Activated T-cell treated with anti-CD3 and anti-CD28 coated beads, Interleukin-2, amount 50 U/mL, for 24 hours (primary cell): Measurements from ENCODE around the gene TMEM175.
"Not testable (repeated sequence)": the region's sequence is repeated elsewhere in the genome, so short reads cannot be mapped to it uniquely, and the experiment has no call there.

Source experiments
- DNase-seq: peaks from one replicate; pipeline ENCODE4 v3.0.0-alpha.2; 2020
- H3K27ac Mint-ChIP-seq: 2 replicates; pipeline ENCODE4 v1.8.0; 2020; ENCODE audit warnings: mild to moderate bottlenecking, mixed read lengths
- H3K27me3 Mint-ChIP-seq: 2 replicates; pipeline ENCODE4 v1.8.0; 2020; ENCODE audit warnings: mixed read lengths
- H3K36me3 Mint-ChIP-seq: 2 replicates; pipeline ENCODE4 v1.8.0; 2020; ENCODE audit warnings: low read depth, mixed read lengths
- H3K4me1 Mint-ChIP-seq: 2 replicates; pipeline ENCODE4 v1.8.0; 2020; ENCODE audit warnings: low read depth, mixed read lengths
- H3K4me3 Mint-ChIP-seq: 2 replicates; pipeline ENCODE4 v1.8.0; 2020; ENCODE audit warnings: mild to moderate bottlenecking, moderate library complexity, mixed read lengths
- H3K9me3 Mint-ChIP-seq: 2 replicates; pipeline ENCODE4 v1.8.0; 2020; ENCODE audit warnings: mixed read lengths

Gene TMEM175

GRCh38 chr4:996030-996996, 64.1 kb downstream of the TMEM175 start:
- H3K27me3 Mint-ChIP-seq: peaks cover 35% of the 10 kb centered on the region

GRCh38 chr4:996997-997374, 64.7 kb downstream of the TMEM175 start:
- Mint-ChIP-seq H3K4me1 (peaks cover 10% of the 10 kb centered on the region), H3K36me3 (no peaks in the 10 kb centered on the region), H3K9me3 (no peaks in the 10 kb centered on the region), H3K27me3 (peaks cover 41% of the 10 kb centered on the region), H3K4me3 (no peak overlapping the region), H3K27ac (no peak overlapping the region)
- DNase-seq: no peak

More at GRCh38 chr4:996030-996996, 64.1 kb downstream of the TMEM175 start:
- DNase-seq: no peak
- no peaks in the 10 kb centered on the region for H3K9me3 Mint-ChIP-seq
- peaks cover 10% of the 10 kb centered on the region for H3K4me1 Mint-ChIP-seq
- no peaks in the 10 kb centered on the region for H3K36me3 Mint-ChIP-seq
- H3K4me3 Mint-ChIP-seq: no peak overlapping the region
- no peak overlapping the region for H3K27ac Mint-ChIP-seq

- DNase-seq: no peak
- Mint-ChIP-seq H3K27me3 (peaks cover 45% of the 10 kb centered on the region), H3K4me1 (peaks cover 11% of the 10 kb centered on the region), H3K27ac (no peak overlapping the region), H3K9me3 (no peaks in the 10 kb centered on the region), H3K4me3 (no peak overlapping the region), H3K36me3 (no peaks in the 10 kb centered on the region)
These were observed 65.3 kb downstream of the TMEM175 start for GRCh38 chr4:997375-998071.

GRCh38 chr4:998096-998691, 65.9 kb downstream of the TMEM175 start:
- no peak overlapping the region for H3K27ac Mint-ChIP-seq
- H3K4me1 Mint-ChIP-seq: peaks cover 11% of the 10 kb centered on the region
- no peaks in the 10 kb centered on the region for H3K36me3 Mint-ChIP-seq
- H3K27me3 Mint-ChIP-seq: peaks cover 45% of the 10 kb centered on the region
- DNase-seq: no peak
- no peak overlapping the region for H3K4me3 Mint-ChIP-seq
- H3K9me3 Mint-ChIP-seq: no peaks in the 10 kb centered on the region

GRCh38 chr4:999240-999863, 67.1 kb downstream of the TMEM175 start:
- Mint-ChIP-seq H3K27me3 (peaks cover 54% of the 10 kb centered on the region), H3K4me1 (peaks cover 11% of the 10 kb centered on the region)
- not testable (repeated sequence) for DNase-seq, H3K4me3 Mint-ChIP-seq, H3K36me3 Mint-ChIP-seq, H3K9me3 Mint-ChIP-seq, H3K27ac Mint-ChIP-seq

- Mint-ChIP-seq H3K27ac (no peak overlapping the region), H3K4me3 (no peak overlapping the region), H3K36me3 (no peaks in the 10 kb centered on the region), H3K9me3 (no peaks in the 10 kb centered on the region), H3K4me1 (peaks cover 11% of the 10 kb centered on the region), H3K27me3 (peaks cover 59% of the 10 kb centered on the region)
- no peak for DNase-seq
These were observed 67.7 kb downstream of the TMEM175 start for GRCh38 chr4:999882-1000425.

- peaks cover 64% of the 10 kb centered on the region for H3K27me3 Mint-ChIP-seq
- H3K36me3 Mint-ChIP-seq: no peaks in the 10 kb centered on the region
- H3K4me3 Mint-ChIP-seq: no peak overlapping the region
- DNase-seq: no peak
- H3K27ac Mint-ChIP-seq: no peak overlapping the region
- no peaks in the 10 kb centered on the region for H3K9me3 Mint-ChIP-seq
- peaks cover 11% of the 10 kb centered on the region for H3K4me1 Mint-ChIP-seq
These were observed 68.5 kb downstream of the TMEM175 start for GRCh38 chr4:1000686-1001260.

GRCh38 chr4:1001561-1002130, 69.4 kb downstream of the TMEM175 start:
- Mint-ChIP-seq H3K27me3 (peaks cover 72% of the 10 kb centered on the region), H3K27ac (no peak overlapping the region)
- no peak for DNase-seq

GRCh38 chr4:1002131-1002630, 69.9 kb downstream of the TMEM175 start:
- no peak overlapping the region for H3K4me3 Mint-ChIP-seq
- no peaks in the 10 kb centered on the region for H3K9me3 Mint-ChIP-seq
- H3K27me3 Mint-ChIP-seq: peaks cover 73% of the 10 kb centered on the region
- no peak overlapping the region for H3K27ac Mint-ChIP-seq
- H3K36me3 Mint-ChIP-seq: no peaks in the 10 kb centered on the region
- no peak for DNase-seq
- peaks cover 8% of the 10 kb centered on the region for H3K4me1 Mint-ChIP-seq

More at GRCh38 chr4:1001561-1002130, 69.4 kb downstream of the TMEM175 start:
- Mint-ChIP-seq H3K4me1 (peaks cover 11% of the 10 kb centered on the region), H3K9me3 (no peaks in the 10 kb centered on the region), H3K36me3 (no peaks in the 10 kb centered on the region), H3K4me3 (no peak overlapping the region)

GRCh38 chr4:1002631-1003251, 70.5 kb downstream of the TMEM175 start:
- Mint-ChIP-seq H3K4me3 (no peak overlapping the region), H3K27me3 (peaks cover 79% of the 10 kb centered on the region), H3K9me3 (no peaks in the 10 kb centered on the region), H3K27ac (no peak overlapping the region), H3K36me3 (no peaks in the 10 kb centered on the region), H3K4me1 (peaks cover 8% of the 10 kb centered on the region)
- no peak for DNase-seq

- Mint-ChIP-seq H3K4me3 (no peak overlapping the region), H3K27ac (no peak overlapping the region), H3K9me3 (no peaks in the 10 kb centered on the region), H3K27me3 (peaks cover 79% of the 10 kb centered on the region), H3K4me1 (peaks cover 2% of the 10 kb centered on the region), H3K36me3 (no peaks in the 10 kb centered on the region)
- DNase-seq: no peak
These were observed 71.2 kb downstream of the TMEM175 start for GRCh38 chr4:1003271-1004070.

GRCh38 chr4:1004071-1004418, 71.8 kb downstream of the TMEM175 start:
- Mint-ChIP-seq H3K27ac (no peak overlapping the region), H3K27me3 (peaks cover 79% of the 10 kb centered on the region), H3K4me3 (no peak overlapping the region), H3K9me3 (no peaks in the 10 kb centered on the region), H3K4me1 (peaks cover 6% of the 10 kb centered on the region), H3K36me3 (no peaks in the 10 kb centered on the region)
- DNase-seq: no peak
